Brain microvascular endothelial cell (primary cell): ENCODE data around the gene ANXA6.

Experiments
- DNase-seq: peaks from one replicate; pipeline ENCODE4 v3.0.0-alpha.2; 2020
- H3K27ac ChIP-seq: fragments of 250-450 bp; sonication (Bioruptor Pico); 2 replicates; pipeline ENCODE4 v1.5.1; 2020; ENCODE audit warnings: mild to moderate bottlenecking, moderate library complexity
- H3K27me3 ChIP-seq: fragments of 250-450 bp; sonication (Bioruptor Pico); replicated peaks from 2 replicates; pipeline ENCODE4 v1.5.1; 2020; ENCODE audit warnings: mild to moderate bottlenecking
- H3K36me3 ChIP-seq: fragments of 250-450 bp; sonication (Bioruptor Pico); replicated peaks from 2 replicates; pipeline ENCODE4 v1.5.1; 2020; ENCODE audit warnings: mild to moderate bottlenecking
- H3K4me3 ChIP-seq: 2 replicates; pipeline ENCODE4 v1.5.1; 2011; ENCODE audit warnings: low read depth, mild to moderate bottlenecking, control low read depth, low read length, moderate library complexity
- in situ Hi-C: cut with HindIII; loops from 2 replicates; pipeline ENCODE4 v1.10.0; 2017; ENCODE audit warnings: low sequenced_read_pairs, low pct_ligation_motif_present
- TF ChIP-seq, protein P1 (sequence below): IDR thresholded peaks from 2 replicates; pipeline ENCODE4 v1.5.1; 2011; ENCODE audit warnings: low read depth, mild to moderate bottlenecking, moderate library complexity, low read length, control low read depth, inconsistent platforms; ENCODE audit errors: missing control alignments

Gene ANXA6

DNA sequence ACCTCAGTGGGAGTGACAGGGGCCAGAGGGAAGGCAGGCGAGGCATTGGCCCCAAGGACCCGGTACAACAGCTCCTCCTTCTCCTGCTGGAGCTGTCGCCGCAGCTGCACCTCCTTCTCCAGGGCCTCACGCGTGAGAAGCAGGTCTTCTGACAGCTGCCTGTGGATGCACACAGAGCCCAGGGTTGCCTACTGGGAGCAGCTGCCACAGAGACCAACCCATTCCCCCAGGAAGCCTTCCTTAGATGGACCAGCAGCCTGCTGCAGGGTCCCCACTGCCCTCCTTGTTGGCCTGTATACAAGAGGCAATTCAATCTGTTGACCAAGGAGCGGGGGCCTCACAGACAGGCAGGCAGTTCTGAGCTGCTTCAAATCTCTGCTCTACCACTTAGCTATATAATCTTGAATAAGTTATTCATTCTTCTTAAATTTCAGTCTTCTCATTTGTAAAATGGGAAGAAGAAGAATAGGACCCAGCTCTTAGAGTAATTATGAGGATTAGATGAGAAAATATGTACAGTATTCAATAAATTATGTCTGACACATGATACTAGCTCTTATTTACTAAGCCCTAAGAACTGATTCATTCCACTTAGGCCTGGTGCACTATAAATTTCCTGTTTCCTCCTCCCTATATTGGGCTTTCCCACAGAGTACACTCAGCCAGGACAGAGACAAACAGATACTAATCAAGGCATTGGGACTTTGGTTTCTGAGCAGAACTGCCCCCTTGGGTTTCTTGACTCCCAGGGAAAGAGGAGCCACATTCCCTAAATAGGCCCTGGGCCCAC lies 26.1 kb upstream of the ANXA6 start:
- TF ChIP-seq, protein P1, sequence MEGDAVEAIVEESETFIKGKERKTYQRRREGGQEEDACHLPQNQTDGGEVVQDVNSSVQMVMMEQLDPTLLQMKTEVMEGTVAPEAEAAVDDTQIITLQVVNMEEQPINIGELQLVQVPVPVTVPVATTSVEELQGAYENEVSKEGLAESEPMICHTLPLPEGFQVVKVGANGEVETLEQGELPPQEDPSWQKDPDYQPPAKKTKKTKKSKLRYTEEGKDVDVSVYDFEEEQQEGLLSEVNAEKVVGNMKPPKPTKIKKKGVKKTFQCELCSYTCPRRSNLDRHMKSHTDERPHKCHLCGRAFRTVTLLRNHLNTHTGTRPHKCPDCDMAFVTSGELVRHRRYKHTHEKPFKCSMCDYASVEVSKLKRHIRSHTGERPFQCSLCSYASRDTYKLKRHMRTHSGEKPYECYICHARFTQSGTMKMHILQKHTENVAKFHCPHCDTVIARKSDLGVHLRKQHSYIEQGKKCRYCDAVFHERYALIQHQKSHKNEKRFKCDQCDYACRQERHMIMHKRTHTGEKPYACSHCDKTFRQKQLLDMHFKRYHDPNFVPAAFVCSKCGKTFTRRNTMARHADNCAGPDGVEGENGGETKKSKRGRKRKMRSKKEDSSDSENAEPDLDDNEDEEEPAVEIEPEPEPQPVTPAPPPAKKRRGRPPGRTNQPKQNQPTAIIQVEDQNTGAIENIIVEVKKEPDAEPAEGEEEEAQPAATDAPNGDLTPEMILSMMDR = no peak
- Histone ChIP-seq H3K27ac (no peak overlapping the region), H3K36me3 (no peaks in the 10 kb centered on the region), H3K27me3 (no peaks in the 10 kb centered on the region), H3K4me3 (no peak overlapping the region)
- DNase-seq = no peak
- in situ Hi-C loops = no loop called here

DNA sequence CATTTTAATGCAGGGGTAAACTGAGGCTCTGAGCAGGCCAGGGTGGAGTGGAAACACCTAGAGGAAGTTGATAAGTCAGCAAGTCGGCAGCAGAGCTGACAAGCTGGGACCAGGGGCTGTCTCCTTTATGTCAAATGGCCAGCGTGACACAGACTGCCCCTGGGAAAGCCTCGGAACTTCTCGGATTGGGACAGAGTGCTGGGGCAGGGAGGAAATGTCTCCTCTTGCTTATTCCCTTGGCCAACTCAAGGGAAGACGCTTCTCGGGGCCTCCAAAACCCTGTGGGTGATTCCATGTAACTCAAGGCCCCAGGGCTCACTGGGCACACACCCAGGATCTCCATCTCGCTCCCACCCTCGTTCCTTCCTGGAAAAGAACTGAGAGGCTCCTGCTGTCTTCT lies 25.4 kb upstream of the ANXA6 start:
- no peak overlapping the region for H3K27ac ChIP-seq
- in situ Hi-C loops = no loop called here
- no peak for DNase-seq
- H3K4me3 ChIP-seq = no peak overlapping the region
- no peaks in the 10 kb centered on the region for H3K27me3 ChIP-seq
- no peaks in the 10 kb centered on the region for H3K36me3 ChIP-seq
- TF ChIP-seq, protein P1 = no peak

DNA sequence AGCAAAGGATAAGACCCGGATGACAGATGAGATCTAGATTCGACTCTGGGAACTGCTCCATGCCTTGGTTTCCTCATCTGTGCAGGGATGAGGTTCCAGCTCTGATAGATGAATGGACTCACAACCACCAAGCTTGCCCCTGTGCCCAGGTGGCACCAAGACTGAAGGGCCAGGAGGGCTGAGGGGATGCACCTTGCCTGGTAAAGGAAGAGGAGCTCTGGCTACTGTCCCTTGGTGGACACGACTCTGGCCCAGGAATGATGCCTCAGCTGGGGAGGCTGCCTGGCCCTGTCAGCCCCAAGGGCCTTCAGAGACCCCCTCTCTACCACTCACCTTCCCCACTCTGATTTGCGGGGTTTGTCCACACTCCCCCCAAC lies 24.9 kb upstream of the ANXA6 start:
- in situ Hi-C loops = no loop called here
- DNase-seq = no peak
- Histone ChIP-seq H3K27me3 (no peaks in the 10 kb centered on the region), H3K4me3 (no peak overlapping the region), H3K36me3 (no peaks in the 10 kb centered on the region), H3K27ac (no peak overlapping the region)
- TF ChIP-seq, protein P1 = no peak

DNA sequence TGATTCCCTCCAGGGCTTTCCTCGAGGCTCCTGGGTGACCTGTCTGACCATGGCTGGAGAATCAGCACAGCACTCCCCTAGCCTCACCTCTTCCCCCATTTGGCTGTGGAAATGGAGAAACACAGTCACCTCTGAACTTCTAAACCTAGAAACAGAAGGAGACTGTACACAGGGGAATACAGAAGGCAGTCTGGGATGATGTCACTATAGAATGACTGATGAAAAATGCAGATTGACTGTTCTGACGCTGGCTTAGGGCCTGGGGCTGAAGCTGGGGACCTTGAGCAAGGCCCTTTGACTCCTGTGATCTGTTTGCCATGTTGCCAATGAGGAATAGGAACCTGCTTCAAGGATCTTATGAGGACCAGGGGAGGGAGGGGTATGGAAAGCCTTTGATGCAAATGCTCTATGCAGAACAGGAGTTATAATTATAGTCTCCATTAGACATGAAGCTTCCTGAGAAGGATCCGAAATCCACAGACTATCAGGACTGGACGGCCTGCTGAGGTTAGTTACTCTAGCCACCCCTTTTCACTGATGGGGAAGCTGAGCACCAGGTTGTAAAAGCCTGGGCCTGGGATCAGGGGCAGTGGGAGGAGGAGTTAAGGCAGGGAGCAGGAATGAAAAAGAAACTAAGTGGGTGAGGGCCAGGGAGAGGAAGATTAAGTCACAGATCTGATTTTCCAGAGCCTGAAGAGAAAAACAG lies 24.4 kb upstream of the ANXA6 start:
- no peak overlapping the region for H3K27ac ChIP-seq
- H3K27me3 ChIP-seq = no peaks in the 10 kb centered on the region
- no peak overlapping the region for H3K4me3 ChIP-seq
- no peaks in the 10 kb centered on the region for H3K36me3 ChIP-seq
- TF ChIP-seq, protein P1 = no peak
- DNase-seq = no peak
- in situ Hi-C loops = no loop called here

DNA sequence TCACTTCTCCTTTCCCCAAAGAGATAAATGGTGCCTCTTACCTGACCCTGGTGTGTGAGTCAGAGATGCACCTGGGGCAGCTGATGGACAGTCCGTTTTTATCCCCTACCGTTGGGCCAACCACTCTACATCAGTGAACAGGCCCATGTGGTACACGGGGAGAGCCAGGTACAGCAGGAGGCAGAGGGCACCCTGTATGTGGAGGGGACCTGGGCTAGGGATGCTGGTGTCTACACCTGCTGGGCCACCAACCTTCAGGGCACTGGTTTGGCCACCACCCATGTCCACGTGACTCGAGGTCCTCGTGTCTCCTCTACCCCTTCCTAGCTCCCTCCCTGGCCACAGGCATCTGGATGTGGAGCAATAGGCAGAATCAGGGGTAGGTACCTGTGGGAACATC lies 22.7 kb upstream of the ANXA6 start:
- TF ChIP-seq, protein P1 = no peak
- in situ Hi-C loops = no loop called here
- no peak overlapping the region for H3K27ac ChIP-seq
- no peak overlapping the region for H3K4me3 ChIP-seq
- H3K36me3 ChIP-seq = no peaks in the 10 kb centered on the region
- no peak for DNase-seq
- no peaks in the 10 kb centered on the region for H3K27me3 ChIP-seq

DNA sequence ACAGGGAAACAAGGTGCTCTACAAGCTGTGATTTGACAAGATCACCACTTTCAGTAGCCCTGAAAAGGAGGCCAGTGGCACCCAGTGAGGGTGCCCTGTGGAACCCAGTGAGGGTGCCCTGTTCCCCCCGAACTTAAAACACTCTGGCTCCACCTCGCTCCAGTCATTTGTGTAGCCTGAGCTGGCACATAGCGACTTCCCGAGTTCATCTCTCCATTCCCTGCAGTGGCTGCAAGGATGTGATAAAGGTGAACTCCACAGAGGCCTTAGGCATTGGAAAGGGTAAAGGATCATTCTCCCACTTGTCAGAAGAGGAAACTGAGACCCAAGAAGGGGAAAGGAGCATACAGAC lies 21.9 kb upstream of the ANXA6 start:
- Histone ChIP-seq H3K36me3 (no peaks in the 10 kb centered on the region), H3K27ac (no peak overlapping the region), H3K4me3 (no peak overlapping the region), H3K27me3 (no peaks in the 10 kb centered on the region)
- in situ Hi-C loops = no loop called here
- no peak for DNase-seq
- TF ChIP-seq, protein P1 = no peak
